ENCODE data around the gene ATP6V0E2. TPM values are rescaled to one million over a fixed set of nuclear protein-coding genes. Genes with fewer than 3 reads are reported as not detected.

ATP6V0E2 gene
- total and polyA plus RNA-seq, 2 experiments from 2014 or later = 116 to 132 TPM

GRCh38 chr7:149855361-149856305 is 18.1 kb upstream of the ATP6V0E2 start:
- Histone ChIP-seq H3K4me3 (no peak overlapping the region), H3K27me3 (no peaks in the 10 kb centered on the region), H3K27ac (peak overlapping the region; percentile 80), H3K4me1 (ENCODE audit: low read depth) (peaks cover 21% of the 10 kb centered on the region), H3K36me3 (no peaks in the 10 kb centered on the region), H3K9me3 (ENCODE audit: low read depth) (no peaks in the 10 kb centered on the region)
- TF ChIP-seq, protein P1, sequence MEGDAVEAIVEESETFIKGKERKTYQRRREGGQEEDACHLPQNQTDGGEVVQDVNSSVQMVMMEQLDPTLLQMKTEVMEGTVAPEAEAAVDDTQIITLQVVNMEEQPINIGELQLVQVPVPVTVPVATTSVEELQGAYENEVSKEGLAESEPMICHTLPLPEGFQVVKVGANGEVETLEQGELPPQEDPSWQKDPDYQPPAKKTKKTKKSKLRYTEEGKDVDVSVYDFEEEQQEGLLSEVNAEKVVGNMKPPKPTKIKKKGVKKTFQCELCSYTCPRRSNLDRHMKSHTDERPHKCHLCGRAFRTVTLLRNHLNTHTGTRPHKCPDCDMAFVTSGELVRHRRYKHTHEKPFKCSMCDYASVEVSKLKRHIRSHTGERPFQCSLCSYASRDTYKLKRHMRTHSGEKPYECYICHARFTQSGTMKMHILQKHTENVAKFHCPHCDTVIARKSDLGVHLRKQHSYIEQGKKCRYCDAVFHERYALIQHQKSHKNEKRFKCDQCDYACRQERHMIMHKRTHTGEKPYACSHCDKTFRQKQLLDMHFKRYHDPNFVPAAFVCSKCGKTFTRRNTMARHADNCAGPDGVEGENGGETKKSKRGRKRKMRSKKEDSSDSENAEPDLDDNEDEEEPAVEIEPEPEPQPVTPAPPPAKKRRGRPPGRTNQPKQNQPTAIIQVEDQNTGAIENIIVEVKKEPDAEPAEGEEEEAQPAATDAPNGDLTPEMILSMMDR (IDR thresholded peaks at IDR 0.05; ENCODE audit: low read depth, low read length) = no peak
- DNase-seq (ENCODE audit: low read depth in 1 of 2, low spot score in 1 of 2) = peak; percentile 47 to 72

DNA sequence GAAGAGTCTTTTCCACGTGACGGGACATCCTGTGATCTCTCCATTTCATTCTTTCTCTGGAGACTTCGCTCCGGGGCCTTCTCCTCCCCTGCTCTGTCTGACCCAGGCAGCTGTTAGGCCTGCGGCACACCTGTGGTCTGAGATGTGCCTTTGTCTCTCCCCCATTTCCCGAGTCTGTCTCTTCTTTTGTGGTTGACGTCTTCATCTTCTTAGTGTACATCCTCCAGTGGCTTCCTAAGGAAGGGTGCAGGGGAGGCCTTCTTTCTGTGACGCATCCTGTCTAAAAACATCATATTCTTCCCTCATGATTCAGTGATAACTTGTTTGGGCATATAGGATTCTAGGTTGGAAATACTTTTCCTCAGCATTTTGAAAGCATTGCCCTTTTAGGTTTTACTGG is 17.2 kb upstream of the ATP6V0E2 start:
- Histone ChIP-seq H3K27ac (no peak overlapping the region), H3K9me3 (ENCODE audit: low read depth) (no peaks in the 10 kb centered on the region), H3K36me3 (no peaks in the 10 kb centered on the region), H3K4me3 (no peak overlapping the region), H3K27me3 (no peaks in the 10 kb centered on the region), H3K4me1 (ENCODE audit: low read depth) (peaks cover 21% of the 10 kb centered on the region)
- DNase-seq (ENCODE audit: low read depth in 1 of 2, low spot score in 1 of 2) = no peak
- TF ChIP-seq, protein P1 (IDR thresholded peaks at IDR 0.05; ENCODE audit: low read depth, low read length) = no peak

- DNase-seq (ENCODE audit: low read depth in 1 of 2, low spot score in 1 of 2) = no peak
- H3K27ac ChIP-seq = no peak overlapping the region
- no peak overlapping the region for H3K4me3 ChIP-seq
- peaks cover 16% of the 10 kb centered on the region for H3K4me1 ChIP-seq (ENCODE audit: low read depth)
- H3K9me3 ChIP-seq (ENCODE audit: low read depth) = no peaks in the 10 kb centered on the region
- H3K36me3 ChIP-seq = no peaks in the 10 kb centered on the region
- TF ChIP-seq, protein P1 (IDR thresholded peaks at IDR 0.05; ENCODE audit: low read depth, low read length) = no peak
- no peaks in the 10 kb centered on the region for H3K27me3 ChIP-seq
Observed at GRCh38 chr7:149859369-149859768, 14.4 kb upstream of the ATP6V0E2 start.

DNA sequence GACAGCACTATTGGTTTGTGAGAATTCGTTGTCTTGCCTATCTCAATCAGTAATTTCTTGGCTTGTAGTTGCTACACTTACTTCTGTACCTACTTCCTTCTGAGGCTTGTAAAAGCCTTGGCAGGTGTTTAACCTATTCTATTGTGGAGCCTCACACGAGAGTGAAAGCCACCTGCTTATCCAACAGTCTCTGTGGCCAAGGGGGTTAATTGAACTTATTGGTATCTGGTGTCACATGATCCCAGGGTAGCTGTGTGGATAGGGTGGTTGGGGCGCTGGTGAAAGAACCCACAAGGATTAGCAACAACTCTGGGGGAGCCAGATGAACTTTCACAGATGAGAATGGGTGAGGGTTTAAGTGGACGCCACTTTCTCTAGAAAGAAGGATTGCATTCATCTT is 13.9 kb upstream of the ATP6V0E2 start:
- Histone ChIP-seq H3K27me3 (no peaks in the 10 kb centered on the region), H3K27ac (no peak overlapping the region), H3K36me3 (no peaks in the 10 kb centered on the region), H3K4me1 (ENCODE audit: low read depth) (peaks cover 11% of the 10 kb centered on the region), H3K9me3 (ENCODE audit: low read depth) (no peaks in the 10 kb centered on the region), H3K4me3 (no peak overlapping the region)
- no peak for DNase-seq (ENCODE audit: low read depth in 1 of 2, low spot score in 1 of 2)
- TF ChIP-seq, protein P1 (IDR thresholded peaks at IDR 0.05; ENCODE audit: low read depth, low read length) = no peak

- TF ChIP-seq, protein P1 (IDR thresholded peaks at IDR 0.05; ENCODE audit: low read depth, low read length) = peak; percentile 42
- no peak overlapping the region for H3K4me3 ChIP-seq
- no peaks in the 10 kb centered on the region for H3K27me3 ChIP-seq
- H3K4me1 ChIP-seq (ENCODE audit: low read depth) = no peaks in the 10 kb centered on the region
- no peaks in the 10 kb centered on the region for H3K9me3 ChIP-seq (ENCODE audit: low read depth)
- DNase-seq (ENCODE audit: low read depth in 1 of 2, low spot score in 1 of 2) = peak in 1 of 2 donors; percentile 46
- H3K36me3 ChIP-seq = no peaks in the 10 kb centered on the region
- no peak overlapping the region for H3K27ac ChIP-seq
Observed at GRCh38 chr7:149860821-149861727, 12.7 kb upstream of the ATP6V0E2 start.

All from cardiac muscle cell (in vitro differentiated cells and primary cell).